Keratinocyte (primary cell): ENCODE measurements around the gene TBC1D22B.

ENCODE experiments used
- CTCF ChIP-seq, 3 experiments: IDR thresholded peaks in 1 of 3; conservative IDR thresholded peaks in 1 of 3; optimal IDR thresholded peaks in 1 of 3; 2 replicates in 2 of 3; 3 replicates in 1 of 3; pipeline versions ENCODE3 to v1.5.1; 2011; ENCODE audit warnings: low read length in 3 of 3, mild to moderate bottlenecking in 3 of 3, moderate library complexity in 2 of 3, control low read depth in 1 of 3, inconsistent platforms in 1 of 3; ENCODE audit not compliant: insufficient read depth in 2 of 3; ENCODE audit errors: extremely low read depth in 1 of 3
- EZH2 ChIP-seq: IDR thresholded peaks from one replicate; pipeline ENCODE4 v1.6.1; 2012; ENCODE audit warnings: inconsistent platforms, mild to moderate bottlenecking, low read length, moderate library complexity

GRCh38 chr6:37261198-37261597 lies 3.6 kb downstream of the TBC1D22B start:
- TF ChIP-seq CTCF (optimal IDR thresholded peaks at IDR 0.05 in 1 of 3, IDR thresholded peaks at IDR 0.05 in 1 of 3, conservative IDR thresholded peaks at IDR 0.05 in 1 of 3; ENCODE audit: extremely low read depth in 1 of 3, insufficient read depth in 2 of 3, low read length in 3 of 3): no peak
- TF ChIP-seq EZH2: no peak
